Activated T-helper 1 cell treated with anti-CD3 and anti-CD28 coated beads, Interleukin-12 subunit alpha, Interleukin-12 subunit beta, Interleukin-2, Interleukin-4 antibody, amounts not matched to agents 30 ng/mL and 10 ng/mL and 1 ng/mL, durations not matched to agents 14 hours and 24 hours and 36 hours (primary cell): ENCODE data around the gene UBALD1. TPM values are rescaled to one million over a fixed set of nuclear protein-coding genes. Genes with fewer than 3 reads are reported as not detected.

Experiments
- DNase-seq: peaks from one replicate; pipeline ENCODE4 v3.0.0; 2021; ENCODE audit warnings: low spot score
- H3K27ac Mint-ChIP-seq: one replicate; pipeline ENCODE4 v1.8.0; 2021; ENCODE audit warnings: mild to moderate bottlenecking, mixed read lengths
- H3K27me3 Mint-ChIP-seq: one replicate; pipeline ENCODE4 v1.8.0; 2022; ENCODE audit warnings: mild to moderate bottlenecking, moderate library complexity, mixed read lengths; ENCODE audit not compliant: insufficient read depth
- H3K36me3 Mint-ChIP-seq: one replicate; pipeline ENCODE4 v1.8.0; 2021; ENCODE audit warnings: low read depth, mixed read lengths
- H3K4me1 Mint-ChIP-seq: one replicate; pipeline ENCODE4 v1.8.0; 2021; ENCODE audit warnings: low read depth, mixed read lengths
- H3K4me3 Mint-ChIP-seq: one replicate; pipeline ENCODE4 v1.8.0; 2021; ENCODE audit warnings: mild to moderate bottlenecking, moderate library complexity, mixed read lengths
- H3K9me3 Mint-ChIP-seq: one replicate; pipeline ENCODE4 v1.8.0; 2021; ENCODE audit warnings: mixed read lengths
- intact Hi-C: fragments of 100-400 bp; cut with micrococcal nuclease; formaldehyde crosslinking; loops from one replicate; pipeline ENCODE4 v1.15.1; 2024
- total RNA-seq: library from RNA; stranded (reverse); gene quantifications from 2 replicates; pipeline ENCODE4 v1.2.3, GENCODE V29; 2022

UBALD1 gene
- total RNA-seq, 1 donor from 2014 or later, result 26.2 TPM

DNA sequence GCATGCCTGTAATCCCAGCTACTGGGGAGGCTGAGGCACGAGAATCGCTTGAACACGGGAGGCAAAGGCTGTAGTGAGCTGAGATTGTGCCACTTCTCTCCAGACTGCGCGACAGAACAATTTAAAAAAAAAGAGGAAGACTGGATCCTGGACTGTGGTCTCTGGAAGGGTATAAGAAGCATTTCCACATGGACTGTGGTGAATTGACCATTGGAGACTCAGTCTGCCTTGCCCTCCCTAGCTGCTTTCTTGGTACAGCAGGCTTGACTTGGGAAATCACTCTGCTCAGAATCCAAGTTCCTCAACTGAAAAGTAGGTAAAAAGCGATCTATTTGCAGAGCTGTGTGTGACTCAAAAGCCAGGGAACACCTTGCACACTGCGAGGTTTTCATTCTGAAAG, 8.9 kb upstream of the UBALD1 start:
- peaks cover 22% of the 10 kb centered on the region for H3K4me1 Mint-ChIP-seq
- no peak for DNase-seq
- peaks cover 12% of the 10 kb centered on the region for H3K36me3 Mint-ChIP-seq
- H3K27ac Mint-ChIP-seq, result no peak overlapping the region
- intact Hi-C loops, result no loop called here
- H3K4me3 Mint-ChIP-seq, result peak overlapping the region; percentile 64
- H3K27me3 Mint-ChIP-seq, result no peaks in the 10 kb centered on the region
- H3K9me3 Mint-ChIP-seq, result no peaks in the 10 kb centered on the region

DNA sequence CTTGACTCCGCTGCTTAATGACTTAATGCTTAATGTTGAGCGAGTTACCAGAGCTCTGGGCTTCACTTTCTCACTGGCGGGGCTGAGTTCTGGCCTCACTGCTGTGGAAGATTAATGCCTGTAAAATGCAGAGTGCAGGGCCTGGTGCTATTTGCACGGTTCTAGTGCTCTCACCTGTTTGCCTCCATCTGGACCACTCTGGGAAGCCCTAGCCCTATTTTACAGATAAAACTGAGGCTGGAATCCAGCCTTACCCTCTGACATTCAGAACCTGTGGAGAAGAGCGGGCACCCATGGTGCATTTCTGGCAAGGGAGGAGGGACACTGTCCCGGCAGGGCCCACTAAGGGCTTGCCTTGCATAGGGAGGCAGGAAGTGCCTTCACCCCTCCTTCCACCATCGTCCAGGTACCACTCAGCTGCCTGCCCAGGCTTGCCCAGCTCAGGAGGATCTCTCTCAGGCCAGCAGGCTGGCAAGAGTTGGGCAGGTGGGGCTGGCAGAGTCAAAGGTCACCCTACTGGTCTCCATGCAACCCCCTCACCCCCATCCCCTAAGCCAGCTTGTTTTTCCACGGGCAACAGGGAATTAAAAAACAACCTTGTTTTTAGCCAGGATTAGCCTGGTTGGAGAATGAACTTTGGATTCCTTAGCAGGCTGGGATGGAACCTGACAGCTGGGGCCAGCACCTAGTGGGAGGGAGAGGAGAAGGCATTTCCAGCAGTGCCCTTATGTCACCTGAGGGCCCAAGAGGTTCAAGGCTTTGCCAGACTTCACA, 4.1 kb upstream of the UBALD1 start:
- Mint-ChIP-seq H3K27ac (no peak overlapping the region), H3K36me3 (no peaks in the 10 kb centered on the region), H3K4me1 (peaks cover 16% of the 10 kb centered on the region), H3K9me3 (no peaks in the 10 kb centered on the region), H3K4me3 (no peak overlapping the region), H3K27me3 (peaks cover 2% of the 10 kb centered on the region)
- intact Hi-C loops, result loop anchor here (5.0 kb wide), 2 partner anchors 338 to 367 kb away; partner anchors contain the start of gene SEC14L5
- no peak for DNase-seq

DNA sequence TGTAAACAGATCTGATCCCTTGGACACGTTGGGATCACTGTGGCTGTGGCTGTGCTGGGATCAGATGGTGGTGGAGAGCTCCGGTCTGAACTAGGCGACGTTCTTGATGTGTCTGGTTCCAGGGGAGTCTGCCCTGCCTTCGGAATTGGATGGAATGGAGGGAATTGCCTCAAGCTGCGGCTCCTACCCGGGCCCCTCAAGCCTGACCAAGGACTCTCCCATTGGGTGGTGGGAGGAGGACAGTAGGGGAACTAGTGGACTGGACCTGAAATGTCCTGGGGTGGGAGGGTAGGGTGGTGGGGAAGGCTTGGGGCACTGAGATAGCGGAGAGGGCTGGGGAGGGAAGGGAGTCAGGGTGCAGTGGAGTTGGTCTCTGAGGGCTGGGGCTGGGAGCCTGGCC, 3.2 kb upstream of the UBALD1 start:
- peaks cover 16% of the 10 kb centered on the region for H3K4me1 Mint-ChIP-seq
- no peaks in the 10 kb centered on the region for H3K36me3 Mint-ChIP-seq
- no peak overlapping the region for H3K27ac Mint-ChIP-seq

DNA sequence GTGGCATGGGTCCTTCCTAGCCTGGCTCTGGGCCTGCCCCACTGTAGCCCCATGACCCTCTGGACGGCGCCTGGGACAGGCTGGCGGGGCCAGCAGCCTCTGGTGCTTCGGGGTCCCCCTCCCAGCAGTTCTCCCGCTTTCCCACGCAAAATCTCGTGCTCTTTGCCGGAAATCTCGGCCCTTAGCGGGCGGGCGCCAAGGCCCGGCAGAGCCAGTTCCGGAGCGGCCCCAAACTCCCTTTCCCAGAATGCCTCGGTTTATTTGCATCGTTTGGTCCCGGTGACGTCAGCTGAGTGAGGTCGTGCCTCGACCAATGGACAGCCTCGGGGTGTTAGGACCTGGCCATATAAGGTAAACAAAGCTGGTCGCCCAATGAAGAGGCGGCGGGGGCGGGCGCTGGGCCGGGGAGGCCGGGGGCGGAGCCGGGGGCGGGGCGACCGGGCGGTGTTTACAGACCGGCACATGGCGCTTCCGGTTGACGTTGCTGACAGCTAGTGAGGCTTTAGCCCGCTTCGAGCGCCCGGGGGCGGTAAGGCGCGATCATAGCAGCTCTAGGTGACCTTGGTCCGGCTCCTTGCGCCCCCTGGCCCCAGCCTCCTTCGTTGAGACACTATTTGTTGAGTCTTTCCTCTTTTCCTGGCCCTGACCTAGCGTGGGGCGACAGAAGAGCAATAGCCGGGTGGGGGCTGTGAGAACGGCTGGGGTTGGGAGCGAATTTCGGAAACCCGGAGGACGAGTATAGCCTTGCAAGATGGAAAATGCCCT, 1.5 kb upstream of the UBALD1 start:
- peaks cover 16% of the 10 kb centered on the region for H3K4me1 Mint-ChIP-seq
- DNase-seq, result peak; percentile 98
- H3K27ac Mint-ChIP-seq, result peak overlapping the region; percentile 98
- H3K27me3 Mint-ChIP-seq, result peaks cover 2% of the 10 kb centered on the region
- peak overlapping the region; percentile 95 for H3K4me3 Mint-ChIP-seq
- intact Hi-C loops, result loop anchor here (1.0 to 5.0 kb wide), 11 partner anchors 8 to 364 kb away; partner anchors contain the start of genes ANKS3, DNAAF8, DNAJA3 and HMOX2
- H3K9me3 Mint-ChIP-seq, result no peaks in the 10 kb centered on the region
- H3K36me3 Mint-ChIP-seq, result no peaks in the 10 kb centered on the region

More for the DNA sequence above, 3.2 kb upstream of the UBALD1 start:
- intact Hi-C loops, result loop anchor here (2.0 to 5.0 kb wide), 4 partner anchors 83 to 366 kb away; partner anchors contain the start of genes PAM16 and SEC14L5
- Mint-ChIP-seq H3K9me3 (no peaks in the 10 kb centered on the region), H3K4me3 (peak overlapping the region; percentile 45), H3K27me3 (peaks cover 2% of the 10 kb centered on the region)
- DNase-seq, result no peak

DNA sequence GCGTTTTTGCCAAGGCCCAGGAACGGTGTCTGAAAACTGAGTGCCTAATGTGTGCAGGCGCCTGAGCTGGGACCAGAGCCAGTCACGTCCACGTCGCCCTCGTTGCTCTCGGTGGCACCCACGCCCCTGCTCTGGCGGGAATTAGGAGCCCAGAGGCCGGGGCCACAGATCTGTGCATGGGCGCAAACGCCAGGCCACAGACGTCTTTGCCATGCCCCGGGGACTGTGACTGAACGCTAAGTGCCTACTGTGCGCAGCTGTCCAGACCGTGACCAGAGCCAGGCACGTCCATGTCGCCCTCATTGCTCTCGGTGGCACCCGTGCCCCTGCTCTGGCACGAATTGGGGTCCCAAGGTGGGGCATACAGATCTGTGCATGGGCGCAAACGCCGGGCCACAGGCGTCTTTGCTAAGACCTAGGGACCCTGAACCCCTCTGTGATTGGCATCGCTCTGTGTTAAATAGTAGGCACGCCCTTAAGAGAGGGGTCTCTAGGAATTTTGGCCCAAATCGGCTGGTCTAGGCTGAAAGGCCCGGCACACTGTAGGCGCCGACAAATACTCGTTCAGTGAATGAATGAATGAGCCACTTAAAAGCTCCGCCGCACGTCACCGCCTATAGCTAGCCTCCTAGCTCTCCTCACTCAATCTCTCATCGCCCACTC, 827 bp upstream of the UBALD1 start:
- Mint-ChIP-seq H3K4me1 (peaks cover 16% of the 10 kb centered on the region), H3K27me3 (peaks cover 2% of the 10 kb centered on the region), H3K27ac (peak overlapping the region; percentile 98), H3K4me3 (peak overlapping the region; percentile 94), H3K36me3 (no peaks in the 10 kb centered on the region), H3K9me3 (no peaks in the 10 kb centered on the region)
- DNase-seq, result no peak
- intact Hi-C loops, result loop anchor here (1.0 to 5.0 kb wide), 12 partner anchors 9 to 363 kb away; partner anchors contain the start of genes ANKS3, DNAAF8, DNAJA3 and HMOX2

DNA sequence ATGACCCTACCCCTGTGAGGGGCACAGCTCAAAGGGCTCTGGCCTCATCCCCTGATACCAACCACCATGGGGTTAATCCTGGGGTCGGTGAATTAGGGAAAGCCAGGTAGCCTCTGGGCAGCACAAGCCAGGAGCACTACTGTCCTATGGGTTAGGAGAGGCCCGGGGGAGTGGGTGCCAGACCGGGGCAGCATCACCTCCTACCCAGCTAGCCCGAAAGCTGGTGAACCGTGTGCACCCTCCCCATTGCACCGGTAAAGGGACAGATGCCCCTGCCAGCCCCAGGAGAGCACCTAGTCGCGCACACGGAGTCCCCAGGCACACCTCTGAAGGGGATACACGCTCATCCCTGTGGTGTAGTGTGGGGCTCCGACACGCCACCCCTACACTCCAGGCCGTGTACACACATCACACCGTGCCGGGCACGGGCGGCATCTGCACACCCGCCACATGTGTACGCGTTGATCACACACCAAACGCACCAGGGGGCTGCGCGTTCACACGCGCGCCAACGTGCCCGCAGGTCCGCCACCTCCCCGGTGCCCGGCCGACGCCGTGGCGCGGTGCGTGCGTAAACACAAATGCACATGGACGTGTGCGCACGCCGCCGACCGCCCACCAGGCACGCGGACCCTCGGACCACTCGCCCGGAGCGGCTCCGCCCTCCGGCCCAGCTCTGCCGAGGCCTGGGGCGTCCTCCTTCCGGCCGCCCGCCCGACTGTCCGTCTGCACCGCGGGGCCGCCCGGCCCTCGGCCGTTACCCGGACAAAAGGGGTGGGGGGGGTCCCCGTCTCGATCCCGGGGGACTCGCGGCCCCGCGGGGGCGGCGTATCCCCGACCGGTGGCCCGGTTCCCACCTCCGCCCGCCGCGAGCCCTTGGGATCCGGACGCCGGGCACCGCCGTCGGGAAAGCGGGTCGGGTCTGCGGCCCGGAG, 785 bp downstream of the UBALD1 start:
- intact Hi-C loops, result loop anchor here (1.0 to 2.0 kb wide), 3 partner anchors 46 to 153 kb away; partner anchors contain the start of gene ZNF500
- H3K9me3 Mint-ChIP-seq, result no peaks in the 10 kb centered on the region
- H3K4me1 Mint-ChIP-seq, result peaks cover 16% of the 10 kb centered on the region
- peak overlapping the region; percentile 78 for H3K4me3 Mint-ChIP-seq
- no peak for DNase-seq
- peaks cover 2% of the 10 kb centered on the region for H3K27me3 Mint-ChIP-seq
- no peak overlapping the region for H3K27ac Mint-ChIP-seq
- H3K36me3 Mint-ChIP-seq, result no peaks in the 10 kb centered on the region

DNA sequence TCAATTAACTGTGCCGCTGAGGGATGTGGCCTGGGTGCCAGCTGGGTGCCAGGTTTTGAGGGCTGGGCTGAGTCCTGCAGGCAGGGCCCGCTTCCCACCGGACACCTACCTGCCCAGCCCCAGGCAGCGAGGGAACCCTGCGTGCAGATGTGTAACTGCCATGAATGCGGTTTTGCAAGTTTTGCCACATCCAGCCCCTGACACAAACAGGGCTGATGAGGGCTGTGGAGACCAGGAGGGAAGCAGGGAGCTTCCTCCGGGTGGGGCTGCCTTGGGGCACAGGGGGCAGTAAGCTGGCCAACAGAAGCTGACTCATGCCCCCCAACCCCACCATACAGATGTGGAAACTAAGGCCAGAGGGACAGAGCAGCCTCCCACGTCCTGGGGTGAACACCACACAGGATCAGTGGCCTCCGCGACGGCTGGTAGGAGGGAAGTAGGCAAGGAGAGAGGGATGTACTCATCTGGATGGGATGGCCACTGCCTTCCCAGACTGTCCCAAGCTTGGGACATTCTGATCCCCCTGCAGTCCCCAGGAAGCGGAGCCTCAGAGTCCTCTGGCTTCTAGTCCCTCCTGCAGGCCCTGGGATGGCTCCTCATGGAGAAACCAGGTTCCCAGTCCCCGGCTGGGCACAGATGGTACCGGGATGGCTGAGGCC, 1.6 kb downstream of the UBALD1 start:
- Mint-ChIP-seq H3K36me3 (no peaks in the 10 kb centered on the region), H3K27ac (no peak overlapping the region), H3K4me1 (peaks cover 16% of the 10 kb centered on the region), H3K9me3 (no peaks in the 10 kb centered on the region), H3K27me3 (peaks cover 2% of the 10 kb centered on the region), H3K4me3 (peak overlapping the region; percentile 78)
- intact Hi-C loops, result no loop called here
- DNase-seq, result no peak

DNA sequence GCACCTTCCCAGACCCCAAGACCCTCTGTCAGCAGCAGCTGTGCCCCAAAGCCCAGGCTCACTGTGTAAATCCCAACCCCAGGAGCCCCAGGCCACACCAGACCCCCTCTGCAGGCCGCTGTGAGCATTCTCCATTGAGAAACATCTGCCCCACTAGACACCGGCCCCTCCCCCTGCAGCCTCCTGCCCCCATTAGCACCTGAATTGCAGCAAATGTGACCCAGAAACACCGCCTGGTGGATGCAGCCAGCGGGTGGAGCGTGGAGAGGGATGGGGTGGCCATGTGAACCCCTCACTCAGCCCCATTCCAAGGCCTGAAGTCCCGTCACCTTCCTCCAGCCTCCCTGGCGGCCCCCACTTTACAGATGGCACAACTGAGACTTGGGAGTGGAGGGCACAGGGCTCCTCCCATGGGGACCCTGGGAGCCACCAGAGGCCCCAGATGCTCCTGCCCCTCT, 2.2 kb downstream of the UBALD1 start:
- H3K36me3 Mint-ChIP-seq, result no peaks in the 10 kb centered on the region
- H3K27me3 Mint-ChIP-seq, result peaks cover 2% of the 10 kb centered on the region
- H3K9me3 Mint-ChIP-seq, result no peaks in the 10 kb centered on the region
- H3K4me3 Mint-ChIP-seq, result peak overlapping the region; percentile 78
- intact Hi-C loops, result no loop called here
- no peak overlapping the region for H3K27ac Mint-ChIP-seq
- no peak for DNase-seq
- H3K4me1 Mint-ChIP-seq, result peaks cover 16% of the 10 kb centered on the region

DNA sequence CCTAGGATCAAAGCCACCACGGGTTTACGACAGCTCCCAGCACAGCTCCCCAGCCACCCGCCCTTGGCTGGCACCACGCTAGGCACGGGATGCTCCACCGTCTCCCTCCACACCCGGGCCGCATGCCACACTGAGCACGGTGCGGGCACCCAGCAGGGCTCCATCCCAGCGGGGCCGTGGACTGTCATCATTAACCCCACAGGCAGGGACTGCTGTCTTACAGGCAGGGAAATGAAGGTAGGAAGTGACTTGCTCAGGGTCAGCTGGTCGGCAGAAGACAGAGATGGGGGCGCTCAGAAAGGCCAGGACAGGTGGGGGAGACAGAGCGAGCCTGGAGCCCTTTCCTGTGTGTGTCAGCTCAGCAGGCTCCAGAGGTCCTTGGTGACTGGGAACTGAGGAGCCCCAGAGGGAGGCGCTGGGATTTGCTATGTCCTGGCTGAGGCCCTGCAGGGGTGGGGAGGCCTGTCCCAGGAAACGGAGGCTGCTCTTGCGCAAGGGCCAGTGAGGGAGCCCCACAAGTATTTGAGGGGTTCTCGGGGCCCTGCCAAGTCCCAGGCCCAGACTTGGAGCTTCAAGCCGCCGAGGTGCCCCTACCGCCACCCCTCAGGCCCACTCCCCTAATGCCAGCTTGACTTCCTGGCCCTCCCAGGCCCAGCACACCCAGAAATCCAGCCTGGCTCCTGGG, 3.2 kb downstream of the UBALD1 start:
- Mint-ChIP-seq H3K9me3 (no peaks in the 10 kb centered on the region), H3K27ac (no peak overlapping the region), H3K27me3 (peaks cover 2% of the 10 kb centered on the region), H3K4me3 (no peak overlapping the region), H3K36me3 (no peaks in the 10 kb centered on the region), H3K4me1 (peaks cover 10% of the 10 kb centered on the region)
- intact Hi-C loops, result no loop called here
- no peak for DNase-seq

DNA sequence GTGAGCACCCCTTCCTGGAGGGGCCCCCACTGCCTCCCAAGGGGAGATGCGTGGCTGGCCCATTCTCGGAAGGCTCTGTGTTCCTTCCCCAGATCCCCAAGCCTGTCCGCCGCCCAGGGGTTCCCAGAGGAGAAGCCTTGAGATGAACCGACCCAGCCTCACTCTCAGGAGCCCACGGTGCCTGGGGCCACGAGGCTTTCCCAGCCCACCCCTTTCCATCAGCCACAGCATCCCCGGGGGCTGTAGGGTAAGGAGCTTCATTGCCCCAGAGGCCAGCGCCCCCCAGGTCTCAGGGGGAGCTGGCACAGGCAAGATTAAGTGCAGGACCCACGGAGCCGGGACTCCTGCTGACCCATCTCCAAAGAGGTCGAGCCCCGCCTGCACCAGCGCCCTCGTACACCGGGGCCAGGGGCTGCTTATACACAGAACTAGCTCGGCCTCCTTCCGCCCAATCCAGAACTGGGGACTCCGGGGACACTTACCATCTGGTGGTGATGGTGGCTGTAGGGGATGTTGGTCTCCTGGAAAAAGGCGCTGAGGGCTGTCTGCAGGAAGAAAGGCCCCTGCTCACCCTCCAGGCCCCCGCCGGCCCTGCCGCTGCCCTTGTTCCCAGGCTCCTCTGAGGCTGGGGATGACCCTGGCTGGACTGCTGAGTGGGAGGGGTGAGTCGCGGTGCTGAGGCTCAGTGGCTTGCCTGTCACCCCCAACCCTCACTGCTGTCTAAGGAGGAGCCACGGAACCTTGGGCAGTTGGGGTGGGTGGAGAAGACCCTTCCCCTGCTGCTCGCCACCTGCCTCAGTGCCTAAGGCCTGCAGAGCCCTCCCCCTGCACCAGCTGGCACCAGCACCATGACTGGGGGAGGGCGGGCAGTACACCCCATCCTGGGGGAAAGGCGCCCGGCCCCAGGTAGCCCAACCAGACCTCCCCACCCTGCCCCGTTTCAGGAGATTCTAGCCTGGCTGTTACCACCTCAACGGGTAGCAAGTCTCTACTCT, 4.4 kb downstream of the UBALD1 start:
- H3K4me1 Mint-ChIP-seq, result no peaks in the 10 kb centered on the region
- no peak for DNase-seq
- no peak overlapping the region for H3K27ac Mint-ChIP-seq
- H3K4me3 Mint-ChIP-seq, result no peak overlapping the region
- intact Hi-C loops, result no loop called here
- H3K27me3 Mint-ChIP-seq, result no peaks in the 10 kb centered on the region
- no peaks in the 10 kb centered on the region for H3K36me3 Mint-ChIP-seq
- no peaks in the 10 kb centered on the region for H3K9me3 Mint-ChIP-seq
